ENCODE measurements around the gene BCR.

The BCR gene

DNA sequence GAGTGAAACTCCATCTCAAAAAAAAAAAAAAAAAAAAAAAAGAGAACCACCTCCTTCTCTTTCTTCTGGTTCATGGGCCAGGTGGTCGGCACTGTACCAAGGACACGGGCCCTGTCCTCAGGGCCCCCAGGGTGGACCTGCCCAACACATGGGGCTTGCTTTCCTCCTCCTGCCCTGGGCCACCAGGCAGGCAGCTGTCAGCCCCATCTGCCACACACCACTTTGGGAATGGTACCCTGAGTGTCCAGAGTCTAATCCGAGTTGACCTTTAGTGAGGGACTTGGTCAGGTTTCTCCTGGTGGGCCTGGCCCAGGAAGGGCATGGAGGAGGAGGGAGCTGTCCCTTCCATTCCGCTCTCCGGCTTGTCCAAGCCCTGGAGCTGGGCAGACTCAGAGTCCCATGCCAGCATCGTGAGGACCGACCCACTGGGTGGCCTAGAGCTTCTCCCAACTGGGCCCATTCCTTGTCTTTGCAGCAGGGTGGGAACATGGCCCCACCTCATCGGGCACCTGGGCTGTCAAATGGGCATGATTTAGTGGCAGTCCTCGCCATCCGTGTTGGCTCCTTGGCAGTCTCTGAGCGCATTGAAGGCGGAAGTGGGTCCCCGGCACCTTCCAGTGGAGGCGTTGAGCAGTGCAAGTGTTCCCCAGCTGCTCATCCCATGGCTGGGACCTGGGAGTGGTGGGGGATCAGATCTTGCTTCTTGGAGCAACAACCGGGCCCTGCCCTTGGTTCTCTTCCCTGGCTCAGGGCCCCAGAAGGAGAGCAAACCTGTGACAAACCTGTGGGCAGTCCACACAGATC, 94.8 kb downstream of the BCR start:
- H3K27ac ChIP-seq (ENCODE audit: low read depth, low read length): no peak overlapping the region
- no peaks in the 10 kb centered on the region for H3K36me3 ChIP-seq (ENCODE audit: insufficient read depth, low read length)
- H3K4me1 ChIP-seq (ENCODE audit: control insufficient read depth, insufficient read depth, low read length, unreplicated experiment): no peaks in the 10 kb centered on the region
- no peak overlapping the region for H3K4me3 ChIP-seq (ENCODE audit: low read depth, low read length)
- no peaks in the 10 kb centered on the region for H3K27me3 ChIP-seq (ENCODE audit: insufficient read depth, low read length)
- no peak overlapping the region for H2AFZ ChIP-seq (ENCODE audit: low read length, unreplicated experiment)
- no peaks in the 10 kb centered on the region for H3K79me2 ChIP-seq (ENCODE audit: control insufficient read depth, insufficient read depth, low read length, unreplicated experiment)

GRCh38 chr22:23275751-23276150, 95.4 kb downstream of the BCR start:
- no peaks in the 10 kb centered on the region for H3K4me1 ChIP-seq (ENCODE audit: control insufficient read depth, insufficient read depth, low read length, unreplicated experiment)
- no peak overlapping the region for H2AFZ ChIP-seq (ENCODE audit: low read length, unreplicated experiment)
- no peaks in the 10 kb centered on the region for H3K79me2 ChIP-seq (ENCODE audit: control insufficient read depth, insufficient read depth, low read length, unreplicated experiment)
- no peak overlapping the region for H3K4me3 ChIP-seq (ENCODE audit: low read depth, low read length)
- no peak overlapping the region for H3K27ac ChIP-seq (ENCODE audit: low read depth, low read length)
- no peaks in the 10 kb centered on the region for H3K36me3 ChIP-seq (ENCODE audit: insufficient read depth, low read length)
- H3K27me3 ChIP-seq (ENCODE audit: insufficient read depth, low read length): no peaks in the 10 kb centered on the region

DNA sequence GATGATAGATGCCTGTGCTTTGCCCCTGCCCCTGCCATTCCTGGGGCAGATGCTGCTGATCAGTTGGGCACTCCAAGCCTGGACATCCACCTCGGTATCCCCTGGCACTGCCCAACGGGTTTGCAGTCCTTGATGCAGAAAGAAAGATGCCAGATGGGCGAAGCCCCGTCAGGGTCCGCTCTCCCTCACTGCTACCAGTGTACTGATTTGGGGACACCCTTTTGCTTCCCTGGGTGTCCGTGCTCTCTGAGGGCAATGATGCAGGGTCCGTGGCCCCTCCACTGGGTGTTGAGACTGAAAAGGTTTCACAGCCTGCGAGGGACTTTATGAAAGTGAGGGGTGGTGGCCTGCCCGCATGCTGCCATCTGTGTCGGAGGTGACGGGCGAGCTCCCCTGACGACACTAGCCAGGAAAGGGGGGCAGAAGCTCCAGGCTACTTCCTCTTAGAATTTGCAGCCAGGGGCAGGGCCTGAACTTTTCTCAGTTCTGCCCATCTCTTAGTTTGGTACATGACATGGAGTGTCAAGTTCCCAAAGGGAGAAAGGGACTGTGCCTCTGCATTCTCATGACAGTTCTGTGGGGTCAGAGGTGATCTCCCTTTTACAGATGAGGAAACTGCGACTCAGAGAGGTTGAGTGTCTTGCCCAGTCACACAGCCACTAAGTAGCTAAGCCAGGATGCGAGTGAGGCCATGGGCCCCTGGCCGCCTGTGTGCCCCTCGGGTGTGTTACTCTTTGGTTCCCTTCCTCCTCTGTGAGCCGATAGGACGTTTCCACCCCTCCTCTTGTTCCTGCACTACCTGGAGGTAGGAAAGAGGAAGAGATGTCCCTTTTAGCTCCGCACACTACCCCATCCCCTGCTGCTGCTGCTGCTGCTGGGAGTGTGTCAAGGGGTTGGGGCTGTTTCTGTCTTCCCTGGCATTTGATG, 96.6 kb downstream of the BCR start:
- no peak overlapping the region for H2AFZ ChIP-seq (ENCODE audit: low read length, unreplicated experiment)
- H3K4me3 ChIP-seq (ENCODE audit: low read depth, low read length): no peak overlapping the region
- H3K4me1 ChIP-seq (ENCODE audit: control insufficient read depth, insufficient read depth, low read length, unreplicated experiment): peaks cover 9% of the 10 kb centered on the region
- H3K79me2 ChIP-seq (ENCODE audit: control insufficient read depth, insufficient read depth, low read length, unreplicated experiment): no peaks in the 10 kb centered on the region
- no peaks in the 10 kb centered on the region for H3K36me3 ChIP-seq (ENCODE audit: insufficient read depth, low read length)
- H3K27ac ChIP-seq (ENCODE audit: low read depth, low read length): no peak overlapping the region
- no peaks in the 10 kb centered on the region for H3K27me3 ChIP-seq (ENCODE audit: insufficient read depth, low read length)

- H3K4me1 ChIP-seq (ENCODE audit: control insufficient read depth, insufficient read depth, low read length, unreplicated experiment): peaks cover 15% of the 10 kb centered on the region
- no peaks in the 10 kb centered on the region for H3K36me3 ChIP-seq (ENCODE audit: insufficient read depth, low read length)
- no peak overlapping the region for H2AFZ ChIP-seq (ENCODE audit: low read length, unreplicated experiment)
- H3K27me3 ChIP-seq (ENCODE audit: insufficient read depth, low read length): no peaks in the 10 kb centered on the region
- H3K4me3 ChIP-seq (ENCODE audit: low read depth, low read length): no peak overlapping the region
- H3K27ac ChIP-seq (ENCODE audit: low read depth, low read length): no peak overlapping the region
- H3K79me2 ChIP-seq (ENCODE audit: control insufficient read depth, insufficient read depth, low read length, unreplicated experiment): no peaks in the 10 kb centered on the region
Measured at GRCh38 chr22:23277583-23278295, 97.4 kb downstream of the BCR start.

DNA sequence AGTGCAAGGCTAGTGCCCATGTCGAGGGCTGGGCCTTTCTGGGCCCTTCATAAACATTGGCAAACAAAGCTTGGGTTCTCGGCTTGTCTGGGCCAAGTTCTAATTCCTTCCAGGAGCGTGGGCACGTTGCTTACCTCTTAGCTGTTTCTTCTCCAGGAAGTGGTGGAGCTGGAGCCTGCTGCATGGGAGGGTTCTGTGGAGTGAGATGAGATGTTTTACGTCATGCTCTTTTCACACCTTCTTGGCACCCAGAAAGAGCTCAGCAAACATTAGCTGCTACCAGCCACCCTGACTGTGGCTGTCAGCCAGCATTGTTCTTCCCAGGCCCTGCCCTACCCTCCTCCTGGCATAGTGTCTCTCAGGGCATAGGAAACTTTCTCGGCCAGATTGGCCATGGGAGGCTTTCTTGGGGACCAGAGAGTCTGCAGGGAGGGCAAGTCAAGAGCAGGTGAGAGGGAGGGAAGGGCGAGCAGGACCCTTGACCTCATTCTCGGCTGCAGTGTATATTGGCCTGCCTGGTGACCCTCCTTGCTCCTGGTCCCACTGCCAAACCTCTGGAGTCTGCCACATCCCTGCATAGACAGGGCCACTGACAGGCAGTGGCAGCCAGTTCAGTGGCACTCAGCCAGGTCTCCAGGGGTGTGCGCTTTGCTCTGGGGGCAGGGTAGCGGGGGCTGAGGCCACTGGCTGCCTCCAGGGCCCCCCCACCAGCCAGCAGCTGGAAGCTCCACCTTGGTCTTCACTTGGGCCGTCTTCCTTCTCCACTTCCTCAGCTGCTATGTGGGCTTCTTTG, 98.8 kb downstream of the BCR start:
- Histone ChIP-seq H2AFZ (ENCODE audit: low read length, unreplicated experiment) (no peak overlapping the region), H3K4me3 (ENCODE audit: low read depth, low read length) (no peak overlapping the region), H3K4me1 (ENCODE audit: control insufficient read depth, insufficient read depth, low read length, unreplicated experiment) (peaks cover 15% of the 10 kb centered on the region), H3K79me2 (ENCODE audit: control insufficient read depth, insufficient read depth, low read length, unreplicated experiment) (no peaks in the 10 kb centered on the region), H3K36me3 (ENCODE audit: insufficient read depth, low read length) (no peaks in the 10 kb centered on the region), H3K27ac (ENCODE audit: low read depth, low read length) (no peak overlapping the region), H3K27me3 (ENCODE audit: insufficient read depth, low read length) (no peaks in the 10 kb centered on the region)

- Histone ChIP-seq H3K27ac (ENCODE audit: low read depth, low read length) (no peak overlapping the region), H3K36me3 (ENCODE audit: insufficient read depth, low read length) (no peaks in the 10 kb centered on the region)
Measured at GRCh38 chr22:23279781-23280180, 99.5 kb downstream of the BCR start.

GRCh38 chr22:23280356-23281052, 100.2 kb downstream of the BCR start:
- no peaks in the 10 kb centered on the region for H3K27me3 ChIP-seq (ENCODE audit: insufficient read depth, low read length)
- H3K4me3 ChIP-seq (ENCODE audit: low read depth, low read length): no peak overlapping the region
- H3K36me3 ChIP-seq (ENCODE audit: insufficient read depth, low read length): no peaks in the 10 kb centered on the region
- peaks cover 15% of the 10 kb centered on the region for H3K4me1 ChIP-seq (ENCODE audit: control insufficient read depth, insufficient read depth, low read length, unreplicated experiment)
- no peaks in the 10 kb centered on the region for H3K79me2 ChIP-seq (ENCODE audit: control insufficient read depth, insufficient read depth, low read length, unreplicated experiment)
- no peak overlapping the region for H3K27ac ChIP-seq (ENCODE audit: low read depth, low read length)
- no peak overlapping the region for H2AFZ ChIP-seq (ENCODE audit: low read length, unreplicated experiment)

More at GRCh38 chr22:23279781-23280180, 99.5 kb downstream of the BCR start:
- no peak overlapping the region for H3K4me3 ChIP-seq (ENCODE audit: low read depth, low read length)
- H3K4me1 ChIP-seq (ENCODE audit: control insufficient read depth, insufficient read depth, low read length, unreplicated experiment): peaks cover 15% of the 10 kb centered on the region
- H3K79me2 ChIP-seq (ENCODE audit: control insufficient read depth, insufficient read depth, low read length, unreplicated experiment): no peaks in the 10 kb centered on the region
- no peak overlapping the region for H2AFZ ChIP-seq (ENCODE audit: low read length, unreplicated experiment)
- H3K27me3 ChIP-seq (ENCODE audit: insufficient read depth, low read length): no peaks in the 10 kb centered on the region

DNA sequence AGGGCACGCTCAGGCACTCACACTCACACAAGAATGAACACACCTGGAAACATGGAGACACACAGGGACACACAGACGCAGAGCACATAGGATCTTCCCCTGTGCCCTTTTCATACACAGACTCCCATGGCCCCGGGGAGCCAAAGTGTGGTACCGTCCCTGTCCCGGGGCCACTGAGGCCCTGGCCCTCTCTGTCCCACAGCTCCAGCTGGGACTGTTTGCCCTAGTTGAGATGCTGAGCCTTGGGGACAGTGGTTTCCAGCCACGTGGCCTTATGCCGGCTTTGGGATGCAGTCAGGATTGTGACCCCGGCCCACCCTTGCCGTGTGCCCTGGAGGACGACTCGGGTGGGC, 100.7 kb downstream of the BCR start:
- Histone ChIP-seq H3K79me2 (ENCODE audit: control insufficient read depth, insufficient read depth, low read length, unreplicated experiment) (no peaks in the 10 kb centered on the region), H2AFZ (ENCODE audit: low read length, unreplicated experiment) (no peak overlapping the region), H3K27ac (ENCODE audit: low read depth, low read length) (no peak overlapping the region), H3K4me3 (ENCODE audit: low read depth, low read length) (no peak overlapping the region), H3K4me1 (ENCODE audit: control insufficient read depth, insufficient read depth, low read length, unreplicated experiment) (peaks cover 15% of the 10 kb centered on the region), H3K36me3 (ENCODE audit: insufficient read depth, low read length) (no peaks in the 10 kb centered on the region), H3K27me3 (ENCODE audit: insufficient read depth, low read length) (no peaks in the 10 kb centered on the region)

- Histone ChIP-seq H3K27ac (ENCODE audit: low read depth, low read length) (peak overlapping the region; percentile 55), H3K27me3 (ENCODE audit: insufficient read depth, low read length) (no peaks in the 10 kb centered on the region), H2AFZ (ENCODE audit: low read length, unreplicated experiment) (no peak overlapping the region), H3K4me3 (ENCODE audit: low read depth, low read length) (no peak overlapping the region), H3K36me3 (ENCODE audit: insufficient read depth, low read length) (no peaks in the 10 kb centered on the region), H3K79me2 (ENCODE audit: control insufficient read depth, insufficient read depth, low read length, unreplicated experiment) (no peaks in the 10 kb centered on the region), H3K4me1 (ENCODE audit: control insufficient read depth, insufficient read depth, low read length, unreplicated experiment) (peaks cover 15% of the 10 kb centered on the region)
Measured at GRCh38 chr22:23281406-23282088, 101.2 kb downstream of the BCR start.
